Activated naive CD4-positive, alpha-beta T cell treated with anti-CD3 and anti-CD28 coated beads, Interleukin-2, amount 50 U/mL, for 72 hours (primary cell): ENCODE measurements around the gene KRTAP5-10. TPM values are rescaled to one million over a fixed set of nuclear protein-coding genes. Genes with fewer than 3 reads are reported as not detected.
A peak's percentile ranks its signal among the peaks of the same experiment; 100 is the strongest.
"Not testable (repeated sequence)": the region's sequence is repeated elsewhere in the genome, so short reads cannot be mapped to it uniquely, and the experiment has no call there.

Experiments used
- ATAC-seq, 2 donors: fragments of 150-1000 bp; cut with Tn5 transposase; 2 replicates each; pipeline ENCODE4 v1.10.0; 2021; ENCODE audit warnings: mild to moderate bottlenecking in 2 of 2, moderate library complexity in 2 of 2
- DNase-seq, 2 donors: peaks; one replicate each; pipeline ENCODE4 v3.0.0; 2021 to 2022; ENCODE audit warnings: low spot score in 2 of 2
- H3K27ac Mint-ChIP-seq, 2 donors: one replicate each; pipeline ENCODE4 v1.8.0; 2022; ENCODE audit warnings: mild to moderate bottlenecking in 2 of 2, mixed read lengths in 2 of 2
- H3K36me3 Mint-ChIP-seq, 2 donors: one replicate each; pipeline ENCODE4 v1.8.0; 2022; ENCODE audit warnings: mixed read lengths in 2 of 2
- H3K9me3 Mint-ChIP-seq, 2 donors: one replicate each; pipeline ENCODE4 v1.8.0; 2022; ENCODE audit warnings: mixed read lengths in 2 of 2
- total RNA-seq, 2 donors: library from RNA; stranded (reverse); gene quantifications; one replicate each; pipeline ENCODE4 v1.2.3, GENCODE V29; 2022

Gene KRTAP5-10
- total RNA-seq, 2 donors from 2014 or later: not detected

- H3K36me3 Mint-ChIP-seq: no peaks in the 10 kb centered on the region
- peak in 1 of 2 donors; percentile 20 for DNase-seq
- no peak for ATAC-seq
- no peaks in the 10 kb centered on the region for H3K9me3 Mint-ChIP-seq
- H3K27ac Mint-ChIP-seq: no peak overlapping the region
Measured at GRCh38 chr11:71580057-71581003, 15.0 kb downstream of the KRTAP5-10 start.

DNA sequence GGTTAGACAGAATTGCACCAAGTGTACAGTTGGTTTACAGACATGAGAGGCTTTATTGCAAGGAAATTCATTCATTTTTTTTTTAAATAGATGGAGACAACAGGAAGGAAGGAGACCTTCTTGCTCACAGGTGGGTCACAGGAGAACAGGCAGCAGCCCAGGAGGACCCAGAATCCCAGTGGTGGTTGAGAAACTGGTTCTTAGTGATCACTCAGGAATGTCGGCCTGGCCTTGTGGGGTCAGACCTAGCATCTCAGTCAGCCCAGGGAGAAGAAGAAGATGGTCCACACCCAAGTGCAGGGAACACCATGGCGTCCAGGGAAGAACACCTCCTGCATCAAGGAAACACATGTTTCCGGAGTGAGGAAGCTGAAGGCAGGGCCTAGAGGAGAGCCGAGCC, 16.5 kb downstream of the KRTAP5-10 start:
- no peak for DNase-seq
- Mint-ChIP-seq H3K9me3 (no peaks in the 10 kb centered on the region), H3K27ac (peak overlapping the region in 1 of 2 donors; percentile 51), H3K36me3 (no peaks in the 10 kb centered on the region)
- no peak for ATAC-seq

DNA sequence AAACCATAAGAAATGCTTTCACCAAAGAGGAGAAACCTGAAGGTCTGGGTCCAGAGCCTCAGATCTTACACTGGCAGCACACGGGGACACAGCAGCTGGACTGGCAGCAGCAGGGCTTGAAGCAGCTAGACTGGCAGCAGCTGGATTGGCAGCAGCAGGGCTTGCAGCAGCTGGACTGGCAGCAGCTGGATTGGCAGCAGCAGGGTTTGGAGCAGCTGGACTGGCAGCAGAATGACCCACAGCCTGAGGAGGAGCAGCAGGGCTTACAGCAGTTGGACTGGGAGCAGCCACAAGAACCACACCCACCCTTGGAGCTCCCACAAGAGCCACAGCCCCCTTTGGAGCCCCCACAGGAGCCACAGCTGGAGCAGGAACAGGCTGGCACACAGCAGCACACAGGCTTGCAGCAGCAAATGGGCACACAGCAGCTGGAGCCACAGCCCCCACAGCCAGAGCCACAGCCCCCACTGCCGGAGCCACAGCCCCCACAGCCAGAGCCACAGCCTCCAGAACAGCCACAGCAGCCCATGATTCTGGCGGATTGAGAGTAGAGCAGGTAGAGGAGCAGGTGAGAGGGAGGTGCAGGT, 17.0 kb downstream of the KRTAP5-10 start, which contains the start of gene KRTAP5-11:
Gene KRTAP5-11 (minus strand): TSS at position 567 of the 587 bp plus-strand sequence. CDS start 38 bp downstream, at position 529.
- Mint-ChIP-seq H3K36me3 (no peaks in the 10 kb centered on the region), H3K27ac (peak within 1 kb of the TSS in 1 of 2 donors; percentile 51), H3K9me3 (no peaks in the 10 kb centered on the region)
- DNase-seq (no peak), ATAC-seq (no peak)

- not testable (repeated sequence) for DNase-seq, H3K36me3 Mint-ChIP-seq, H3K27ac Mint-ChIP-seq, ATAC-seq, H3K9me3 Mint-ChIP-seq
Measured at GRCh38 chr11:71582969-71583368, 17.6 kb downstream of the KRTAP5-10 start.

- not testable (repeated sequence) for H3K9me3 Mint-ChIP-seq, H3K36me3 Mint-ChIP-seq, DNase-seq, ATAC-seq, H3K27ac Mint-ChIP-seq
Measured at GRCh38 chr11:71585673-71586072, 20.3 kb downstream of the KRTAP5-10 start.

DNA sequence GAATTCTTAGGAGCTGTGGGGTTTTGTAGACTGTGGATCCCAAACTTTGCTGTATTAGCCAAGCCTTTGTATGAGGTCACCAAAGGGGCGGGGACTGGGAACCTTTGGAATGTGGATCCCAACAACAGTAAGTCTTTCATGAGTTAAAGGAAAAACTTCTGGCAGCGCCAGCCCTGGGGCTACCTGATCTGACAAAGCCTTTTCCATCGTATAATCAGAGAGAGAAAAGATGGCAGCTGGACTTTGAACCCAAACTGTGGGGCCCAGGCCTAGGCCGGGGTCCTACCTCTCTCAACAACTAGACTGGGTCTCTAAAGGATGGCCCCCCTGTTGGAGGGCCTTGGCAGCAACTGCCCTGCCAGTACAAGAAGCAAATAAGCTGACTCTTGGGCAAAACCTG, 23.0 kb downstream of the KRTAP5-10 start:
- not testable (repeated sequence) for H3K27ac Mint-ChIP-seq, ATAC-seq, H3K9me3 Mint-ChIP-seq, H3K36me3 Mint-ChIP-seq
- peak in 1 of 2 donors; percentile 14 for DNase-seq

GRCh38 chr11:71588822-71589545, 23.6 kb downstream of the KRTAP5-10 start:
- not testable (repeated sequence) for ATAC-seq, H3K36me3 Mint-ChIP-seq, H3K27ac Mint-ChIP-seq, H3K9me3 Mint-ChIP-seq
- peak in 1 of 2 donors; percentile 56 for DNase-seq

DNA sequence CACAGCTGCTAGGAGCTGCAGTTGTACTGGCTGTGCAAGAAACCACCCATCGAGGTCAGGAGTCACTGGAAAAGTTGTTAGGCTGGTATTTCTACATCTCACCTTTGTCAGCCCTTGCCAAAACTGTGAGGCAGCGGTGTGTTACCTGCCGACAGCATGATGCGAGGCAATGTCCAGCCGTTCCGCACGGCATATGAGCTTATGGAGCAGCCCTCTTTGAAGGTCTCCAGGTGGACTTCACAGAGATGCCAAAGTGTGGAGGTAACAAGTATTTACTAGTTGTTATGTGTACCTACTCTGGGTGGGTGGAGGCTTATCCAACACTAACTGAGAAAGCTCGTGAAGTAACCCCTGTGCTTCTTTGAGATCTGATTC, 24.2 kb downstream of the KRTAP5-10 start:
- not testable (repeated sequence) for DNase-seq, ATAC-seq, H3K9me3 Mint-ChIP-seq, H3K36me3 Mint-ChIP-seq, H3K27ac Mint-ChIP-seq

- not testable (repeated sequence) for DNase-seq, ATAC-seq, H3K9me3 Mint-ChIP-seq, H3K36me3 Mint-ChIP-seq, H3K27ac Mint-ChIP-seq
Measured at GRCh38 chr11:71603221-71603620, 37.9 kb downstream of the KRTAP5-10 start.

- not testable (repeated sequence) for H3K27ac Mint-ChIP-seq, H3K9me3 Mint-ChIP-seq, H3K36me3 Mint-ChIP-seq, ATAC-seq
- peak in 1 of 2 donors; percentile 34 for DNase-seq
Measured at GRCh38 chr11:71604798-71605488, 39.6 kb downstream of the KRTAP5-10 start.

- ATAC-seq, H3K9me3 Mint-ChIP-seq, DNase-seq, H3K36me3 Mint-ChIP-seq, H3K27ac Mint-ChIP-seq: not testable (repeated sequence)
Measured at GRCh38 chr11:71606853-71607519, 41.6 kb downstream of the KRTAP5-10 start.

DNA sequence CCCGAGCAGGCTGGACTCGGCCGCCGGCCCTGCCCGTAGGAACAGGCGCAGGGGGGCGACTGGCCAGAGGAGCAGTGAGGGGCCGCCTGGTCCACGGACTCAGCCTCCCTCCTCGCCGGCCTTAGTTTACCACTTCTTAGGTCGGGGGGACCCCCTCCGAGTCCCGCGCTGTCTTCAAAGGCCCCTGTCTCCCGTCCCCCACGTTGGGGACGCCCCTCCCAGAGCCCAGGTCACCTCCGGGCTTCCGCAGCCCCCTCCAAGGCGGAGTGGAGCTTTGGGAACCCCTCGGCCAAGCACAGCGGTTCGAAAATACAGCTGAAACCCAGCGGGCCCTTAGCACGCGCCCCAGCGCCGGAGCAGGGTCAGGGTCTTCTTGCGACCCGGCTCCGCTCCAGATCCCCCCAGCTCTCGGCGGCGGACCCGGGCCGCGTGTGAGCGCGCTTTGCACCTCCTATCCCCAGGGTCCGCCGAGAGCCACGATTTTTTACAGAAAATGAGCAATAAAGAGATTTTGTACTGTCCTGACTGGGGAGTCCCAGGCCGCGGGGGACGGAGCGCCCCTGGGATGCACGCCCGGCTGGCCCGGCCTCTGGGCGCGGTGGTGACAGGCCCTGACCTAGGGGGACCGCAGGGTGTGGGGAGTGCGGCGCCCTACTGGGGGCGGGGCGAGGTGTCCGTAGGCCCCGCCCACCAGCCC, 42.3 kb downstream of the KRTAP5-10 start:
- not testable (repeated sequence) for DNase-seq, H3K36me3 Mint-ChIP-seq, H3K27ac Mint-ChIP-seq, H3K9me3 Mint-ChIP-seq, ATAC-seq

DNA sequence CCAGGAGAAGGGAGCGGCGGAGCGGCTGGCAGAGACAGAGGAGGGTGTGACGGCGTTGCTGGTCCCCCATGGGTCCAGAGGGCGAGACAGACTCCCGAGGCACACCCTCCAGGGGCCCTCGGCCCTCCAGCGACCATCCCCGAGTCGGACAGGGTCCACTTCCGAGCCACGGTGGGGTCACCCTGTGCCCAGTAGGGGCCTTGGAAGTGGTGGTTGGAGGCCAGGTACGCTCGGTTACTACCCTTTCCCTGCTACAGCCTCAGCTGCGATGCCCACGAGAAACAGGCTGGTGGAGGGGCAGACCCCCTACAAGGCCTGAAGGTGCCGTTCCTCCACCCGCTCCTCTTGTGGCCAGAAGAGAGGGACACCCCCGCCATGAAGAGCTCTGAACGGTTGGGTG, 42.9 kb downstream of the KRTAP5-10 start:
- DNase-seq, H3K36me3 Mint-ChIP-seq, ATAC-seq, H3K9me3 Mint-ChIP-seq, H3K27ac Mint-ChIP-seq: not testable (repeated sequence)

DNA sequence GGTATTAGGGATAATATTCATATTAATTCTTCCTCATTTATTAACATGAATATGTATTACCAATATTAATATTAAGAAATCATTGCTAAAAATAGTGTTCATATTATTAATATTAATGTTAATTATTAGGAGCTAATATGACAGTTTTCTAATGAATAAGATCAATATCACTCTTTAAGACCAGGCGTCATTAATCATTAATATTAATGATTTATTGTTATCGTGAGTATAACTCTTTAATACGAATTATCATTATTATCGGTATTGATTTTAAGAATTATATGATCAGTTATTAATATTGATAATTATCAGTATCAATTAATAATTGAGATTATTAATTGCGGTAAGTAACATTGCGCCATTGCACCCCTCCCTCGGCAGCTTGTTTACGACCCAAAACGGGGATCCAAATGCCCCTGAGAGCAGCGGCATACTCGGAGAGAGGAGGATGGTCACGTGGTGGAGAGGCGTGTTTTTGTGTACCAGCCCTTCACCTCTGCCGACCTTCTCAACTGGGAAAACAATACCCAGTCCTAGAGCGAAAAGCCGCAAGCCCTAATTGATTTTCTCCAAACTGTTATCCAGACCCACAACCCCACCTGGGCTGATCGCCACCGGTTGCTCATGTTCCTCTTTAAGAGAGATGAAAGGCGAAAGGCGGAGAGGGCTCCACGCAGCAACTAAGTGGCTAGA, 46.0 kb downstream of the KRTAP5-10 start:
- H3K36me3 Mint-ChIP-seq, ATAC-seq, H3K9me3 Mint-ChIP-seq, DNase-seq, H3K27ac Mint-ChIP-seq: not testable (repeated sequence)

DNA sequence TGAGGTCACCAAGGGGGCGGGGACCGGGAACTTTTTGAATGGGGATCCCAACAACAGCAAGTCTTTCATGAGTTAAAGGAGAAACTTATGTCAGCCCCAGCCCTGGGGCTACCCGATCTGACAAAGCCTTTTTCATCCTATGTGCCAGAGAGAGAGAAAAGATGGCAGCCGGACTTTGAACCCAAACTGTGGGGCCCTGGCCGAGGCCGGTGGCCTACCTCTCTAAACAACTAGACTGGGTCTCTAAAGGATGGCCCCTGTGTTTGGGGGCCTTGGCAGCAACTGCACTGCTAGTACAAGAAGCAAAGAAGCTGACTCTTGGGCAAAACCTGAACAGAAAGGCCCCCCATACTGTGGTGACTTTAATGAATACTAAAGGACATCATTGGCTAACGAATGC, 48.6 kb downstream of the KRTAP5-10 start:
- not testable (repeated sequence) for H3K9me3 Mint-ChIP-seq, H3K36me3 Mint-ChIP-seq

More for the DNA sequence above, 48.6 kb downstream of the KRTAP5-10 start:
- not testable (repeated sequence) for ATAC-seq, DNase-seq, H3K27ac Mint-ChIP-seq
